HG03469 (cell line): ENCODE results near the gene NNT.
"Not testable (repeated sequence)": the region's sequence is repeated elsewhere in the genome, so short reads cannot be mapped to it uniquely, and the experiment has no call there.

Experiments used
- ATAC-seq: cut with Tn5 transposase; IDR thresholded peaks from one replicate; pipeline ENCODE4 v1.9.1; 2021; ENCODE audit warnings: mild to moderate bottlenecking, moderate library complexity, moderate number of reproducible peaks; ENCODE audit not compliant: unreplicated experiment

Gene NNT

GRCh38 chr5:43582082-43583005 lies 20.6 kb upstream of the NNT start:
- ATAC-seq = no peak

- no peak for ATAC-seq
Observed at GRCh38 chr5:43583724-43584123, 19.3 kb upstream of the NNT start.

- no peak for ATAC-seq
Observed at GRCh38 chr5:43584166-43584699, 18.7 kb upstream of the NNT start.

- no peak for ATAC-seq
Observed at GRCh38 chr5:43588842-43589241, 14.1 kb upstream of the NNT start.

- ATAC-seq = no peak
Observed at GRCh38 chr5:43589310-43589709, 13.7 kb upstream of the NNT start.

- no peak for ATAC-seq
Observed at GRCh38 chr5:43590700-43591099, 12.3 kb upstream of the NNT start.

GRCh38 chr5:43592363-43592762 lies 10.6 kb upstream of the NNT start:
- no peak for ATAC-seq

- ATAC-seq = not testable (repeated sequence)
Observed at GRCh38 chr5:43598927-43599326, 4.1 kb upstream of the NNT start.

- no peak for ATAC-seq
Observed at GRCh38 chr5:43601454-43602260, 1.3 kb upstream of the NNT start.

- peak; percentile 42 for ATAC-seq
Observed at GRCh38 chr5:43603344-43604217, 601 bp downstream of the NNT start.

- ATAC-seq = no peak
Observed at GRCh38 chr5:43604699-43605098, 1.7 kb downstream of the NNT start.

GRCh38 chr5:43606351-43606750 lies 3.4 kb downstream of the NNT start:
- ATAC-seq = no peak

GRCh38 chr5:43608406-43608805 lies 5.4 kb downstream of the NNT start:
- no peak for ATAC-seq

- peak; percentile 81 for ATAC-seq
Observed at GRCh38 chr5:43609752-43610151, 6.8 kb downstream of the NNT start.

GRCh38 chr5:43613370-43613769 lies 10.4 kb downstream of the NNT start:
- ATAC-seq = no peak

GRCh38 chr5:43615445-43616184 lies 12.6 kb downstream of the NNT start:
- no peak for ATAC-seq

- ATAC-seq = no peak
Observed at GRCh38 chr5:43616535-43616934, 13.6 kb downstream of the NNT start.

- no peak for ATAC-seq
Observed at GRCh38 chr5:43619380-43619779, 16.4 kb downstream of the NNT start.

GRCh38 chr5:43619911-43620310 lies 16.9 kb downstream of the NNT start:
- ATAC-seq = no peak

- no peak for ATAC-seq
Observed at GRCh38 chr5:43620944-43621505, 18.0 kb downstream of the NNT start.
